Glutamatergic neuron (in vitro differentiated cells): ENCODE data around the gene SYT9. TPM values are rescaled to one million over a fixed set of nuclear protein-coding genes. Genes with fewer than 3 reads are reported as not detected.
A peak's percentile ranks its signal among the peaks of the same experiment; 100 is the strongest.

Experiments
- DNase-seq: peaks from one replicate; pipeline ENCODE4 v3.0.0; 2022
- H3K27ac Mint-ChIP-seq: one replicate; pipeline ENCODE4 v1.8.0; 2020; ENCODE audit warnings: mild to moderate bottlenecking, mixed read lengths, inconsistent platforms; ENCODE audit not compliant: unreplicated experiment
- H3K27me3 Mint-ChIP-seq: one replicate; pipeline ENCODE4 v1.8.0; 2020; ENCODE audit warnings: mild to moderate bottlenecking, moderate library complexity, mixed read lengths, inconsistent platforms; ENCODE audit not compliant: unreplicated experiment
- H3K36me3 Mint-ChIP-seq: one replicate; pipeline ENCODE4 v1.8.0; 2020; ENCODE audit warnings: mild to moderate bottlenecking, mixed read lengths, inconsistent platforms; ENCODE audit not compliant: unreplicated experiment
- H3K4me1 Mint-ChIP-seq: one replicate; pipeline ENCODE4 v1.8.0; 2020; ENCODE audit warnings: mild to moderate bottlenecking, low read depth, mixed read lengths, inconsistent platforms; ENCODE audit not compliant: unreplicated experiment
- H3K4me3 Mint-ChIP-seq: one replicate; pipeline ENCODE4 v1.8.0; 2020; ENCODE audit warnings: mild to moderate bottlenecking, mixed read lengths, inconsistent platforms; ENCODE audit not compliant: unreplicated experiment
- H3K9me3 Mint-ChIP-seq: one replicate; pipeline ENCODE4 v1.8.0; 2020; ENCODE audit warnings: mild to moderate bottlenecking, moderate library complexity, mixed read lengths, inconsistent platforms; ENCODE audit not compliant: unreplicated experiment
- CTCF ChIP-seq: fragments of 200-600 bp; sonication (generic); IDR thresholded peaks from one replicate; pipeline ENCODE4 v1.5.0; 2021; ENCODE audit not compliant: partially characterized antibody, unreplicated experiment
- total RNA-seq: library from RNA; stranded (reverse); fragmentation: NEBNext Ultra II Directional; extraction: Animal tissue kit (Norgen Biotek cat#: 25700); gene quantifications from one replicate; pipeline ENCODE4 v1.2.1, GENCODE V29; 2021; ENCODE audit not compliant: unreplicated experiment

The SYT9 gene
- total RNA-seq, 1 donor from 2014 or later: 3.7 TPM

GRCh38 chr11:7341551-7341950 lies 89.8 kb downstream of the SYT9 start:
- no peaks in the 10 kb centered on the region for H3K9me3 Mint-ChIP-seq
- H3K36me3 Mint-ChIP-seq: no peaks in the 10 kb centered on the region
- H3K27me3 Mint-ChIP-seq: no peaks in the 10 kb centered on the region
- no peak overlapping the region for H3K4me3 Mint-ChIP-seq
- H3K4me1 Mint-ChIP-seq: no peaks in the 10 kb centered on the region
- no peak overlapping the region for H3K27ac Mint-ChIP-seq
- TF ChIP-seq CTCF: no peak
- no peak for DNase-seq

- Mint-ChIP-seq H3K27ac (no peak overlapping the region), H3K36me3 (no peaks in the 10 kb centered on the region), H3K9me3 (no peaks in the 10 kb centered on the region), H3K27me3 (no peaks in the 10 kb centered on the region), H3K4me3 (no peak overlapping the region), H3K4me1 (peaks cover 19% of the 10 kb centered on the region)
- DNase-seq: no peak
- no peak for TF ChIP-seq CTCF
These were observed 96.1 kb downstream of the SYT9 start for GRCh38 chr11:7347611-7348431.

- H3K4me3 Mint-ChIP-seq: no peak overlapping the region
- DNase-seq: no peak
- H3K27ac Mint-ChIP-seq: no peak overlapping the region
- no peak for TF ChIP-seq CTCF
- peaks cover 19% of the 10 kb centered on the region for H3K4me1 Mint-ChIP-seq
- H3K9me3 Mint-ChIP-seq: no peaks in the 10 kb centered on the region
- no peaks in the 10 kb centered on the region for H3K27me3 Mint-ChIP-seq
- no peaks in the 10 kb centered on the region for H3K36me3 Mint-ChIP-seq
These were observed 97.0 kb downstream of the SYT9 start for GRCh38 chr11:7348432-7349304.

GRCh38 chr11:7351228-7351627 lies 99.5 kb downstream of the SYT9 start:
- peak; percentile 22 for DNase-seq
- no peaks in the 10 kb centered on the region for H3K36me3 Mint-ChIP-seq
- peaks cover 2% of the 10 kb centered on the region for H3K27me3 Mint-ChIP-seq
- TF ChIP-seq CTCF: no peak
- H3K4me1 Mint-ChIP-seq: peaks cover 19% of the 10 kb centered on the region
- no peaks in the 10 kb centered on the region for H3K9me3 Mint-ChIP-seq
- H3K4me3 Mint-ChIP-seq: no peak overlapping the region
- peak overlapping the region; percentile 9 for H3K27ac Mint-ChIP-seq

- TF ChIP-seq CTCF: peak; percentile 20
- Mint-ChIP-seq H3K36me3 (no peaks in the 10 kb centered on the region), H3K27ac (no peak overlapping the region), H3K4me3 (no peak overlapping the region), H3K27me3 (peaks cover 2% of the 10 kb centered on the region), H3K4me1 (peaks cover 17% of the 10 kb centered on the region), H3K9me3 (no peaks in the 10 kb centered on the region)
- peak; percentile 15 for DNase-seq
These were observed 101.4 kb downstream of the SYT9 start for GRCh38 chr11:7353100-7353499.
